Tibial nerve (tissue), 3 donors: ENCODE measurements around the gene HOXA3.

ENCODE experiments used
- CTCF ChIP-seq, 5 experiments: fragments of 200-600 bp in 3 of 5; fragments of 450-650 bp in 2 of 5; sonication (generic) in 3 of 5; IDR thresholded peaks; one replicate each; pipeline ENCODE4 v1.5.1; 2016 to 2019; ENCODE audit warnings: antibody characterized with exemption in 5 of 5, mild to moderate bottlenecking in 3 of 5, moderate library complexity in 2 of 5
- POLR2A ChIP-seq, 2 donors: fragments of 450-650 bp; IDR thresholded peaks; one replicate each; pipeline ENCODE4 v1.6.1; 2017; ENCODE audit warnings: antibody characterized with exemption in 2 of 2, mild to moderate bottlenecking in 2 of 2, moderate library complexity in 2 of 2

- TF ChIP-seq POLR2A (IDR thresholded peaks at IDR 0.05): no peak
- TF ChIP-seq CTCF (IDR thresholded peaks at IDR 0.05): no peak
Measured at GRCh38 chr7:27138985-27139333, 13.4 kb downstream of the HOXA3 start.
